PFSK-1 (cell line): Measurements from ENCODE around the gene MAP2K7.

Experiments used
- POLR2AphosphoS5 ChIP-seq: IDR thresholded peaks from 2 replicates; pipeline ENCODE4 v1.6.1; 2012; ENCODE audit warnings: low read depth, mild to moderate bottlenecking, control low read depth, low read length, moderate library complexity
- SIN3A ChIP-seq: IDR thresholded peaks from 2 replicates; pipeline ENCODE4 v1.6.1; 2012; ENCODE audit warnings: mild to moderate bottlenecking, low read length, moderate library complexity, borderline replicate concordance; ENCODE audit not compliant: insufficient read depth
- TAF1 ChIP-seq: IDR thresholded peaks from 2 replicates; pipeline ENCODE4 v1.6.1; 2012; ENCODE audit warnings: low read length, control low read depth, borderline replicate concordance; ENCODE audit not compliant: insufficient read depth
- TF ChIP-seq, protein P1 (sequence below), 2 experiments: IDR thresholded peaks; 2 replicates each; pipeline versions ENCODE4 v1.6.1 to v1.8.0; 2011 to 2012; ENCODE audit warnings: low read depth in 2 of 2, low read length in 2 of 2, control low read depth in 1 of 2, inconsistent platforms in 1 of 2, mild to moderate bottlenecking in 1 of 2, moderate library complexity in 1 of 2; ENCODE audit not compliant: insufficient read depth in 1 of 2

DNA sequence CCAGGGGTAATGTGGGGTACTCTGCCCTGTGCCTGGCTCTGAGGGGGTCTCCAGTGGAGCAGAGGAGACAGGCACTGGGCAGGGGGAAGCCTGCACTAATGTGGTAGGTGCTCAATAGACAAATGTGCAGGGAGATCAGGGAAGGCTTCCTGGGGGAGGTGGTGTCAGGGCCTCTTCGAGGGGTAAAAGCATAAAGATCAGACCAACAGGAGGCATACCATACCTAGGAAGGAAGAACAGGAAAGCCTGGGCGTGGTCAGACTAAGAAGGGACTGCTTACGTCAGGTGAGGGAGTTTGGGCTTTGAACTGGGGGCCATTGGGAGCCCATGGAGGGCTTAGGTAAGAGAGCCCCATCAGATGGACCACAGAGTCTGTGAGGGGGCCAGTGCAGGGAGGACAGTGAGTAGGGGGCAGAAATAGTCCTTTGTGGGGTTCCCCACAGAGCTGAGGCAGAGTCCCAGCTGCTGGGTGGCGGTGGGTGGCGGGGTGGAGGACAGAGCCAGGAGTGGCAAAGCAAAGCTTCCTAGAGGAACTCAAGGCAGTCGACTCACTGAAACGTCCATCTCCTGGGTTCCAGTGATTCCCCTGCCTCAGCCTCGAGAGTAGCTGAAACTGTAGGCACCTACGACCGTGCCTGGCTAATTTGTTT, 38.3 kb upstream of the MAP2K7 start:
- TF ChIP-seq POLR2AphosphoS5, result no peak
- TF ChIP-seq TAF1, result no peak
- TF ChIP-seq, protein P1, sequence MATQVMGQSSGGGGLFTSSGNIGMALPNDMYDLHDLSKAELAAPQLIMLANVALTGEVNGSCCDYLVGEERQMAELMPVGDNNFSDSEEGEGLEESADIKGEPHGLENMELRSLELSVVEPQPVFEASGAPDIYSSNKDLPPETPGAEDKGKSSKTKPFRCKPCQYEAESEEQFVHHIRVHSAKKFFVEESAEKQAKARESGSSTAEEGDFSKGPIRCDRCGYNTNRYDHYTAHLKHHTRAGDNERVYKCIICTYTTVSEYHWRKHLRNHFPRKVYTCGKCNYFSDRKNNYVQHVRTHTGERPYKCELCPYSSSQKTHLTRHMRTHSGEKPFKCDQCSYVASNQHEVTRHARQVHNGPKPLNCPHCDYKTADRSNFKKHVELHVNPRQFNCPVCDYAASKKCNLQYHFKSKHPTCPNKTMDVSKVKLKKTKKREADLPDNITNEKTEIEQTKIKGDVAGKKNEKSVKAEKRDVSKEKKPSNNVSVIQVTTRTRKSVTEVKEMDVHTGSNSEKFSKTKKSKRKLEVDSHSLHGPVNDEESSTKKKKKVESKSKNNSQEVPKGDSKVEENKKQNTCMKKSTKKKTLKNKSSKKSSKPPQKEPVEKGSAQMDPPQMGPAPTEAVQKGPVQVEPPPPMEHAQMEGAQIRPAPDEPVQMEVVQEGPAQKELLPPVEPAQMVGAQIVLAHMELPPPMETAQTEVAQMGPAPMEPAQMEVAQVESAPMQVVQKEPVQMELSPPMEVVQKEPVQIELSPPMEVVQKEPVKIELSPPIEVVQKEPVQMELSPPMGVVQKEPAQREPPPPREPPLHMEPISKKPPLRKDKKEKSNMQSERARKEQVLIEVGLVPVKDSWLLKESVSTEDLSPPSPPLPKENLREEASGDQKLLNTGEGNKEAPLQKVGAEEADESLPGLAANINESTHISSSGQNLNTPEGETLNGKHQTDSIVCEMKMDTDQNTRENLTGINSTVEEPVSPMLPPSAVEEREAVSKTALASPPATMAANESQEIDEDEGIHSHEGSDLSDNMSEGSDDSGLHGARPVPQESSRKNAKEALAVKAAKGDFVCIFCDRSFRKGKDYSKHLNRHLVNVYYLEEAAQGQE (IDR thresholded peaks at IDR 0.05; ENCODE audit: insufficient read depth in 1 of 2, low read depth in 2 of 2, low read length in 2 of 2), result no peak
- no peak for TF ChIP-seq SIN3A
